ENCODE results near the gene ANLN.
"Not testable (repeated sequence)": the region's sequence is repeated elsewhere in the genome, so short reads cannot be mapped to it uniquely, and the experiment has no call there.

ANLN gene

DNA sequence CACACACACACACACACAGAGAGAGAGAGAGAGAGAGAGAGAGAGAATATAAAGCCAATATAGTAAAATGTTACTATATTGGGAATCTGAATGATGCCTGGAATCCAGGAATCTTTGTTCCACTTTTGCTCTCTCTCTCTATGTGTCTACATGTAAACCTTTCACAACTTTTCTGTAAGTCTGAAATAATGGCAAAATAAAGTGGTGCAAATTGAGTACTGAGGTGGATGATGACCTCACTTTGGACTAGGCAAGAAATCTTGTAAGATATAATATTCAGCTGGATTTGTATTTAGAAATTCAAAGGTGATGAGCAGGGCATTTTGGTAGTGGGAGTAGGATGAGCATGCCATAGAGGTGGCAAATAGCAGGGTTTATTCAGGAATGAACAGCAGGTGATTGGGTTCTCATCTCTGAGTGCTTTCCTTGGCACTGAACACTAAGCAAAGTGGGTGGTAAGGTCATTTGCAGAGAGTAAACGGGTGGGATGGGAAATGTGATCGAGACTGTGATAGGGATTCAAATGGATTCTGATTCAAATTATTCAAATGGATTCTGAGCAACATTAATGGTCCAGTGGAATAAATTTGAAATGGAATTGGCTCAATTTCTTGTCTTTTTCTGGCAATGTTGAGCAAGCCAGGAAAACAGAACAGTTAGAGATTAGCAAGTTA is 9.7 kb upstream of the ANLN start:
- in situ Hi-C loops (cut with MboI; ENCODE audit: low sequenced_read_pairs): no loop called here

DNA sequence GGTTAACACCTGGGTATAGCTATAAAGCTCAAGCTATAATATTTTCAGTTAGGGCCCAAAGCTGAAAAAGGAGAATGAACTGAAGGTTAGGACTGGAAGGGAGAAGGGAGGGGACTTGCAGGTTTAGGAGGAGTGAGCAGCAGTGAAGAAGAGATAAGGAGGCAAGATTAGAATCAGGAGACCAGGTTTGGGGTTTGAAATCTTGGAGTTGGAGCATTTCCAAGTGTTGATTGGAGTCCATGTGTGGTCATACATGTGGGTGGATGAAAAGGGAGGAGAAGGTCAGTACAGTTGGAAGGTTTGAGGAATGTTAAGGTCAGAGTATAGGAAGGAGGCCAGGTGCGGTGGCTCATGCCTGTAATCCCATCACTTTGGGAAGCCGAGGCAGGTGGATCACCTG is 8.6 kb upstream of the ANLN start:
- in situ Hi-C loops (cut with MboI; ENCODE audit: low sequenced_read_pairs): no loop called here

GRCh38 chr7:36383284-36383683 is 6.4 kb upstream of the ANLN start:
- in situ Hi-C loops (cut with MboI; ENCODE audit: low sequenced_read_pairs): not testable (repeated sequence)

- in situ Hi-C loops (cut with MboI; ENCODE audit: low sequenced_read_pairs): not testable (repeated sequence)
These were observed 4.0 kb upstream of the ANLN start for GRCh38 chr7:36385646-36386045.

DNA sequence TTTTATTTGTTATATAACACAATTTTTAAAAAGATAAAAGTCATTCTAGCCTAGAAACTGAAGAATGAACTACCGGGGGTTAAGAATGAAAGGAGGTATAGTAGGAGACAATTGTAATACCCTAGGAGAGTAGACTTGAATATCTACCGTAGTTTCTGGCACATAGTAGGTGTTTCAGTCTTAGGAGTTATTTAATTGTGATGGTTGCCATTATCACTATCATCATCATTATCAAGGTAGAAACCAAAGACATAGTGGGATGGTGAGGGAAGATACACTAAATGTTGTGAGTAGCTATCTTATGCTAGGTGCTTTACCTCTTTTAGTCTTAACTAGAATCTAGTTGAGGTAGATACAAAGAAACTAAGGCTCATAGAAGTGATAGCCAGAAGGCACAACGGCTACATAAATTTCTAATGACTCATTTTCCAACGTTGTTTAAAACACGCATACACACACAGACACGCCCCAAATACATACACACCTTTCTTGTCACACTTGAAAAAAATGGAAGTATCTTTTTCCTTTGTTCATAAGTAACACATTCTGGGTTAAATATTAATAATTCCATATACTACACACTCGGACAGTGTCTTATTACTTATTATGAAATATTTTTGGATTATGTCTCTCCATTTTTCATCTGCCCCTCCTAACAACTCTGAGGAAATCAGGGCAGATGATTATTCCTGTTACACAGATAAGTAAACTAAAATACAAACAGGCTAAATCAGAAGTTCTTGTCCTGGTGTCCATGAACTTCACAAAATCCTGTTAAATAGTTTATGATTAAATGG is 2.0 kb upstream of the ANLN start:
- in situ Hi-C loops (cut with MboI; ENCODE audit: low sequenced_read_pairs): no loop called here

DNA sequence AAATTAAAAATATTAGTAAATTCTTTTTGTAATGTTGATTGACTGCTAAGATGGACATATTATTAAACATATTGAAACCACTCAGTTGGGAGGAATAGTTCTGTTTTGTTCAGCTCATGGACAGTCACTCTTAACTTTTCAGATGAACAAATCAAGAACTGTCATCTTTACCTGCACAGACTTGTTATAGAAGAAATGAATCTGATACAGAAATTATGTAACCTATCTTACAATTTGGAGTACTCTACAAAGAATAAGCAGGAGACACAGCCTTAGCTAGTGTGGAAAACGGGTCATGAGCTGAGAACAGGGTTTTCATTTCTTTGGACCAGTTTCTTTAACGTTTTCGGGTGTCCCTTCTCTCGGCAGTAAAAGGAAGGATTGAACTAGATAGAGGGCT is 1.2 kb upstream of the ANLN start:
- in situ Hi-C loops (cut with MboI; ENCODE audit: low sequenced_read_pairs): no loop called here

DNA sequence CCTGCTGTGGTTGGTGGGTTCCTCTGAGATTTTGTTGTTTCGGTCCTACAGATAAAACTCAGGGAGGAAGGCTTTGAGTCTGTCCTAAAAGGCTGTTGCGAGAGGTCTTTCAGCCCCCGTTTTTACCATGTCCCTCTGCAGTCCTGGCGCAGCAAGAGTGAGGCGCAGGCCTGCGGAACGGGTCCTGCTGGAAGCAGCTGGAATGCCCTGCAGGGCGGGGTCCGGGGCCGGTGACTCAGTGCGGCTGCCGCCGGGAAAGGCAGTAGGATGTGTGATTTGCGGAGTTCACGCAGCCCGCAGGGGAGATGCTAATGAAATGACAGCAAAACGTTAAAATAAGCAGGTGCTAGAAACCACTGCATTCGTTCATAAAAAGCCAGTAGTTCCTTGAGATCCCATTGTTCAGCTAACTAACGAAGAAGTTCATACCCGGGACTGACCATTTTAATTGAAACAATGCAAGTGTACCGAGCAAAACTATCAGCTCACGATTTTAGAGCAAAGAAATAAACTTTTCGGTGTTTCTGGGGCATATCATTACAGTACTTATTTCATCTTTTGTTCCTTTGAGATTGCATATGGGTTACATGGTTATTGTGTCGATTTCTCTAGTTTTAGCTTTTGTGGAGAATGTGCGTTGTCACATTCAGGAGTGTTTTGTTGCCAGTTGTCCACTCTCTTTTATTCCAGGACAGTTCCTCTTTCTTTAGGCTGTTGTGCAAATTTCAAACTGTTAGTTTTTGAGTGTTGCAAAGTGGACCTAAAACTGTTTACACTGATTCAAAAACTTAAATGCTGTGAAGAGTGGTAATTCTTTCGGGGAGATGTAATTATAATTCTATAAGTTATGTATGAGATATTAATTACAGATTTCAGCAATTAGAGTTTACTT is 783 bp downstream of the ANLN start:
- in situ Hi-C loops (cut with MboI; ENCODE audit: low sequenced_read_pairs): no loop called here

- in situ Hi-C loops (cut with MboI; ENCODE audit: low sequenced_read_pairs): no loop called here
These were observed 2.0 kb downstream of the ANLN start for GRCh38 chr7:36391436-36392198.

DNA sequence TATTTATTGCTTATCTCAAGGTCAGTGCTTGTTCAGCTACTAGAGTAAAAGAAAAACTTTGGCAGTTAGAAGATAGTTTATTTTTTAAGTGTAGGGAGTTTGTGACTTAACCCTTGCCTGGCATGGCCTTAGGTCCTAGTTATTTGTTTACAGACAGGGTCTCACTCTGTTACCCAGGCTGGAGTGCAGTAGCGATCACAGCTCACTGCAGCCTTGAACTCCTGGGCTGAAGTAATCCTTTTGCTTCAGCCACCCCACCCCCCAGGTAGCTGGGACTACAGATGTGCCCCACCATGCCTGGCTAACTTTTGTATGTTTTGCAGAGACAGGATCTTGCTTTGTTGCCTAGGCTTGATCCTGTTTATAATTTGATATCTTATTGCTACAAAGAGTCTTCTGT is 4.2 kb downstream of the ANLN start:
- in situ Hi-C loops (cut with MboI; ENCODE audit: low sequenced_read_pairs): no loop called here

- in situ Hi-C loops (cut with MboI; ENCODE audit: low sequenced_read_pairs): no loop called here
These were observed 5.7 kb downstream of the ANLN start for GRCh38 chr7:36395171-36395894.

DNA sequence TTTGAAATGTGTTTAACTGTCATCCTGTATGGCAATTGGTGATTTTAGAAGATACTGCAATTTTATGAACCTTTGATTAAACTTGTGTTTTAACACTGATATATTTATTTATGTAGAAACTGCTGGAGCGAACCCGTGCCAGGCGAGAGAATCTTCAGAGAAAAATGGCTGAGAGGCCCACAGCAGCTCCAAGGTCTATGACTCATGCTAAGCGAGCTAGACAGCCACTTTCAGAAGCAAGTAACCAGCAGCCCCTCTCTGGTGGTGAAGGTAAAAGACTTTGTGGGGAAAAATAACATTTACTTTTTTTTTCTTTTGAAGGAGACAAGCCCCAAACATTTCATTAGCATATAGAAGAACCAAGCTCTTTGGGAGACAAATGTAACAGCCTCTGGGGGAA is 6.5 kb downstream of the ANLN start:
- in situ Hi-C loops (cut with MboI; ENCODE audit: low sequenced_read_pairs): no loop called here

DNA sequence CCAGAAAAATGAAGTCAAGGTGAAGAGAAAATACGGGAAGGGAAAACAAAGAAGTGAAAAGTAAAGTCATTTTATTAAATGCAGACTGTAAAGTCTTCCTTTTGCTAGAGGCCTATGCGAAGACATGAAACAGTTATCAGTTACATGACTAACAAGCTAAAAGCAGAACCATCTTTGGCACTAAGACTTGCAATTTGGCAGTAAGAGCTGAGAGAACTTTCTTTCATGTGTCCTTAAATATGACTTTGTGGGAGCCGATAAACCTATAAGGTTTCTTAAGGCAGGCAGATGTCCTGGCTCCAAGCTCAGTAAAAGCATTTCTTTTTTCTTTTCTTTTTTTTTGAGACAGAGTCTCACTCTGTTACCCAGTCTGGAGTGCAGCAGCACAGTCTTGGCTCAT is 10.4 kb downstream of the ANLN start:
- in situ Hi-C loops (cut with MboI; ENCODE audit: low sequenced_read_pairs): no loop called here

DNA sequence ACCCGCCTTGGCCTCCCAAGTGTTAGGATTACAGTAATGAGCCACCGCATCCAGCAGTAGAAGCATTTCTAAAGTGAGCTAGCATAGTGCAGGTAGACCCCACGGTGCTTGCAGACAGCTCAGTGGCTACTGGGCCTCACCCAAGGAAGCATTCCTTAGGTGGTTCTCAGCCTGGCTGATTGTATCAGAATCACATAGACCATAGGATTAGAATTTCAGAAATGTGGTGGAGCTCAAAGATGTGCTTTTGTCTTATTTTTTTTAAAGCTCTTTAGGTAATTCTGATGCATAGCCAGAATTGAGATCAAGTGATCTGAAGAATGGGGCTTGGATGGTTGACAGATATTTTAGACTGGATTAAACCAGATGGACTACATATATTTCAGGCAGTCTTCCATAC is 10.9 kb downstream of the ANLN start:
- in situ Hi-C loops (cut with MboI; ENCODE audit: low sequenced_read_pairs): no loop called here

DNA sequence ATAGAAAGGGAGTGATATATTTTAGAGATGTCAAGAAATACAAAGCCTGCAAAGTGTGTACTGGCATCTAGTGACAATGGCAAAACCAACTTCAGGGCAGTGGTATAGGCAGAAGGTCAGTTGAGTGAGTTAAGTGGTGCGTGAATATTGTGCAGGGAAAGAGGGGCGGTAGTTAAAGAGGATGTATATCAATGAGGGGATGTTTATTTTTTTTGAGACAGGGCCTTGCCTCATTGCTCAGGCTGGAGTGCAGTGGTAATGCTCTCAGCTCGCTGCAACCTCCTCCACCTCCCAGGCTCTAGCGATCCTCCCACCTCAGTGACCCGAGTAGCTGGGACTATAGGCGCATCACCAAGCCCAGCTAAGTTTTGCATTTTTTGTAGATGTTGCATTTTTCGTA is 13.8 kb downstream of the ANLN start:
- in situ Hi-C loops (cut with MboI; ENCODE audit: low sequenced_read_pairs): no loop called here

DNA sequence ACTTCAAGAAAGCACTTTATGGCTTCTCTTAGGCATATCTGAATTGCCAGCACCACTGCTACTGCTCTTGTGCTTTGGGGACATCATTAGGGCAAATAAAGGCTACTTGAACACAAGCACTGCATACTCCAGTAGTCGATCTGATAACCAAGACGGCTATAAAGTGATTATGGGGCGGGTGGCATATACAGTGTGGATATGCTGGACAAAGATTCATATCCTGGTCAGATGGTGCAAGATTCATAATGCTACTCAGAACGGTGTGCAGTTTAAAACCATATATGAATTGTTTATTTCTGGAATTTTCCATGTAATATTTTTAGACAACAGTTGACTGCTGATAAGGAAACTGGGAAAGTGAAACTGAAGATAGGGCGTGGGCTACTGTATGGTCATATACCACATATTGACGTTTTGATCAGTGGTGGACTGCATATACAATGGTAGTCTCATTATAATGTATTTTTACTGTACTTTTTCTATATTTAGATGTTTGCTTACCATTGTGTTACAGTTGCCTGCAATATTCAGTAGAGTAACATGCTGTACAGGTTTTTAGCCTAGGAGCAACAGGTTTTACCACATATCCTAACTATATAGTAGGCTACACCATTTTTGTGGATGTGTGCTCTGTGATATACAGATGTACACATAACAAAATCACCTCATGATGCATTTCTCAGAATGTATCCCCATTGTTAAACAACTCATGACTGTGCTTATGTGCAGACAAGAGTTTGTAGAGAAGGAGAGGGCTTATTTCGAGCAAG is 15.2 kb downstream of the ANLN start:
- in situ Hi-C loops (cut with MboI; ENCODE audit: low sequenced_read_pairs): no loop called here

DNA sequence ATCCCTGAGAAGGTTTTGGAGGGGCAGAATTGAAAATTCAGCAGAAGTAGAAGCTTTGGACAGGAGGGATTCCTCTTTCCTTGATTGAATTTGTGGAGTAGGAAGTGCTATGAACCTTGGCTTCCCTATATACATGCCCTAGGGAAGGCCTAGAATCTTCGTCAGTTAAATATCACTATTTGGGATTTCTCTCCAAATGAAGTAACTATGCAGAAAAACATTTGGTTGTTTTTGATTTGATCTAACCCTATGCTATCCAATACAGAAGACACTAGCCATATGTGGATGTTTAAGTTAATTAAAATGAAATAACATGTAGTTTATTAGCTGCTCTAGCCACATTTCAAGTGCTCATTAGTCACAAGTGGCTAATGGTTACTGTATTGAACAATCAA is 15.7 kb downstream of the ANLN start:
- in situ Hi-C loops (cut with MboI; ENCODE audit: low sequenced_read_pairs): no loop called here

DNA sequence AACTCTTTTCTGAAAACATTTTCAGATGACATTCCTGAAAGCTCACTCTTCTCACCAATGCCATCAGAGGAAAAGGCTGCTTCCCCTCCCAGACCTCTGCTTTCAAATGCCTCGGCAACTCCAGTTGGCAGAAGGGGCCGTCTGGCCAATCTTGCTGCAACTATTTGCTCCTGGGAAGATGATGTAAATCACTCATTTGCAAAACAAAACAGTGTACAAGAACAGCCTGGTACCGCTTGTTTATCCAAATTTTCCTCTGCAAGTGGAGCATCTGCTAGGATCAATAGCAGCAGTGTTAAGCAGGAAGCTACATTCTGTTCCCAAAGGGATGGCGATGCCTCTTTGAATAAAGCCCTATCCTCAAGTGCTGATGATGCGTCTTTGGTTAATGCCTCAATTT is 16.5 kb downstream of the ANLN start:
- in situ Hi-C loops (cut with MboI; ENCODE audit: low sequenced_read_pairs): no loop called here

GRCh38 chr7:36407636-36408550 is 18.2 kb downstream of the ANLN start:
- in situ Hi-C loops (cut with MboI; ENCODE audit: low sequenced_read_pairs): no loop called here
